Gastroesophageal sphincter (tissue), 4 donors: Measurements from ENCODE around the gene WFDC1. TPM values are rescaled to one million over a fixed set of nuclear protein-coding genes. Genes with fewer than 3 reads are reported as not detected.

Experiments
- ATAC-seq: fragments of 150-250 bp; one replicate; pipeline ENCODE4 v1.9.1; 2016; ENCODE audit warnings: mild to moderate bottlenecking, moderate library complexity
- H3K27ac ChIP-seq, 4 donors: fragments of 200-600 bp; sonication (generic) in 3 of 4; 1 replicate in 3 of 4; 2 replicates in 1 of 4; pipeline ENCODE4 v1.5.1; 2016 to 2019
- H3K27me3 ChIP-seq: fragments of 200-600 bp; sonication (generic); one replicate; pipeline ENCODE4 v1.5.1; 2019
- H3K36me3 ChIP-seq, 2 donors: fragments of 200-600 bp; sonication (generic); one replicate each; pipeline ENCODE4 v1.5.1; 2019; ENCODE audit warnings: control low read depth in 1 of 2
- H3K4me1 ChIP-seq, 3 donors: fragments of 200-600 bp; sonication (generic); 1 replicate in 2 of 3; 2 replicates in 1 of 3; pipeline ENCODE4 v1.5.1; 2016 to 2019; ENCODE audit warnings: control low read depth in 2 of 3
- H3K4me3 ChIP-seq, 2 donors: fragments of 200-600 bp; sonication (generic); one replicate each; pipeline ENCODE4 v1.5.1; 2019; ENCODE audit warnings: mild to moderate bottlenecking in 1 of 2, moderate library complexity in 1 of 2
- H3K9me3 ChIP-seq, 3 donors: fragments of 200-600 bp; sonication (generic); one replicate each; pipeline ENCODE4 v1.5.1; 2017 to 2019; ENCODE audit warnings: control low read depth in 2 of 3
- CTCF ChIP-seq, 4 experiments: fragments of 200-600 bp in 2 of 4; fragments of 450-650 bp in 2 of 4; sonication (generic) in 1 of 4; IDR thresholded peaks; one replicate each; pipeline ENCODE4 v1.5.1; 2017 to 2019; ENCODE audit warnings: antibody characterized with exemption in 4 of 4, mild to moderate bottlenecking in 2 of 4, moderate library complexity in 2 of 4
- EP300 ChIP-seq: sonication (generic); formaldehyde crosslinking; IDR thresholded peaks from one replicate; pipeline ENCODE4 v1.6.1; 2017; ENCODE audit warnings: antibody characterized with exemption, mild to moderate bottlenecking
- POLR2A ChIP-seq, 2 donors: fragments of 450-650 bp; IDR thresholded peaks; one replicate each; pipeline ENCODE4 v1.6.1; 2017; ENCODE audit warnings: antibody characterized with exemption in 2 of 2, mild to moderate bottlenecking in 2 of 2, moderate library complexity in 1 of 2
- POLR2AphosphoS5 ChIP-seq: sonication (generic); formaldehyde crosslinking; IDR thresholded peaks from one replicate; pipeline ENCODE4 v1.6.1; 2017; ENCODE audit warnings: antibody characterized with exemption
- WGBS, 2 donors: methylation state at CpG; one replicate each; pipeline ENCODE4 v1.1.5; 2018; ENCODE audit warnings: low coverage in 1 of 2; 5-methylcytosine and 5-hydroxymethylcytosine counted together
- total RNA-seq, 4 donors: library from RNA; depleted of rRNA; stranded (reverse); fragments of >200 nt; gene quantifications; one replicate each; pipeline ENCODE4 v1.1.0, GENCODE V29; 2016

Gene WFDC1
- total RNA-seq, 4 donors from 2014 or later: 25.0 to 53.1 (median 38.2) TPM

DNA sequence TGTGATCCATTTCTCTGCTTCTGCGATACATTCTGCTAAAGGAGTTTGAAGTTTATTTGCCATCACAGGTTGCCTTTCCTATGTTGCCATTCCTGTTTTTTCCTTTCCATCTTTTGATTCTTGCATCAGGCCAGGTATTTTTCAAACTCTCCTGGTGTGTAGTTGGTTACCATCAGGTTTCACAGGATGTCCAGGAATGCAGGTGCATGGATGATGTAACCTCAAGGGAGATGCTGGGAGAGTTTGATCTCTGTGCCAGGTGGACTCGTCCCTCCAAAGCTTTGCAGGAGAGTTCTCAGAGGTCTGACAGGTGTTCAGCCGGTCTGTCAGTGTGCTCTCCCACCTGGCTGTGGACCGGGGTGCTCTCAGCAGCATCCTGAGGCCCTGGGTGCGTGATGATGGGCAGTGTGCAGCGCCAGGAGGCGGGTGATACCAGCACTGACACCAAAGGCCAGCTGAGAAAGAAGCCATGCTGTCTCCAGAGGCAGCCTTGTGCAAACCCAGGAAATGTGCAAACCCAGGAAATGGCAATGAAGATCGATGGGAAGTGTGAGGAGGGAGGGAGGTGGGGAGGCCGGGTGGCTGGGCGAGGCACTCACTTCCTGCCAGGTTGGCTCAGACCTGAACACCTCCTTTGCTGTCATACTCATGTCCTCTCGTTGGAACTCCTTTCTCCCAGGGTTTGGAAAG is 75.4 kb downstream of the WFDC1 start:
- Histone ChIP-seq H3K4me3 (no peak overlapping the region), H3K9me3 (no peaks in the 10 kb centered on the region), H3K27ac (no peak overlapping the region), H3K36me3 (no peaks in the 10 kb centered on the region), H3K4me1 (peaks cover 0 to 13% (median 0%) of the 10 kb centered on the region in 3 donors), H3K27me3 (peaks cover 80% of the 10 kb centered on the region)
- 45 to 56% methylated on average over 6 to 7 of the region's 11 CpGs for WGBS, 2 donors
- TF ChIP-seq POLR2AphosphoS5 (no peak), CTCF (IDR thresholded peaks at IDR 0.05) (no peak), EP300 (no peak), POLR2A (IDR thresholded peaks at IDR 0.05) (no peak)
- no peak for ATAC-seq

DNA sequence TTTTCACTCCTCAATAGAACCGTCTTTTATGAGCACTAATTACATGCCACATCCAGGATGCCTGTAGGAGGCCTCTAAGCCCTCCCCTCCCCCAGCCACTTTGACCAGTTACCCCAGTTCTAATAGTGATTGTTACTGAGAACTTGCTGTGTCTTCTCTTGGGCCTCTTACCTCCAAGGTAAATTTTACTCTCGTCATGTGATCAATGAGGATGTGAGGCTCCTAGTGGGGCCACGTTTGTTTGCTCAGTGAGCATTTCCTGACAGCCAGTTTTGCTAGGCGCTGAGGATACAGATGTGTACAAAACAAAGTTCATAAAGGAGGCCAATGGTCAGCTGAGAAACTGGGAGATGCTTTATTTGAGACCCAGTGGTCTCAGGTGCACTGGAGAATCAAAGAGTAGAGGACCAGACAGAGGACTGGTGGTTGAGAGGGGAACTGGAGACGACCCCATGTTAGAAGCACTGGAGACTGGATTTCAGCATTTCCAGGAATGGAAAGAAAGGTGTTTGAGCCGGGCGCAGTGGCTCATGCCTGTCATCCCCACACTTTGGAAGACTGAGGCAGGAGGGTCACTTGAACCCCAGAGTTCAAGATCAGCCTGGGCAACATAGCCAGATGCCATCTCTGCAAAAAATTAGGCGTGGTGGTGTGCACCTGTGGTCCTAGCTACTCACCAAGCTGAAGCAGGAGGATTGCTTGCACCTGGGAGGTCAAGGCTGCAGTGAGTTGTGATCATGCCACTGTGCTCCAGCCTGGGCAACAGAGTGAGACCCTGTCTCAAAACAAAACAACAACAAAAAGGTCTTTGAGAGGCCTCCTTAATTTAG is 76.3 kb downstream of the WFDC1 start:
- WGBS, 2 donors: 65 to 72% methylated on average over 5 to 8 of the region's 8 CpGs

GRCh38 chr16:84371553-84371865 is 76.8 kb downstream of the WFDC1 start:
- WGBS, 2 donors: 38 to 100% methylated on average over 1 to 4 of the region's 4 CpGs
- ATAC-seq: no peak
- peaks cover 0 to 13% (median 0%) of the 10 kb centered on the region in 3 donors for H3K4me1 ChIP-seq
- H3K27ac ChIP-seq: no peak overlapping the region
- H3K4me3 ChIP-seq: no peak overlapping the region
- no peaks in the 10 kb centered on the region for H3K9me3 ChIP-seq
- no peaks in the 10 kb centered on the region for H3K36me3 ChIP-seq
- TF ChIP-seq EP300 (no peak), POLR2A (IDR thresholded peaks at IDR 0.05) (no peak), CTCF (IDR thresholded peaks at IDR 0.05) (no peak), POLR2AphosphoS5 (no peak)
- peaks cover 74% of the 10 kb centered on the region for H3K27me3 ChIP-seq

More for the DNA sequence above, 76.3 kb downstream of the WFDC1 start:
- Histone ChIP-seq H3K27me3 (peaks cover 77% of the 10 kb centered on the region), H3K36me3 (no peaks in the 10 kb centered on the region), H3K27ac (no peak overlapping the region), H3K9me3 (no peaks in the 10 kb centered on the region), H3K4me3 (no peak overlapping the region), H3K4me1 (peaks cover 0 to 13% (median 0%) of the 10 kb centered on the region in 3 donors)
- no peak for ATAC-seq
- TF ChIP-seq EP300 (no peak), POLR2A (IDR thresholded peaks at IDR 0.05) (no peak), POLR2AphosphoS5 (no peak), CTCF (IDR thresholded peaks at IDR 0.05) (no peak)

- 69 to 71% methylated on average over 9 to 10 of the region's 10 CpGs for WGBS, 2 donors
- no peak for TF ChIP-seq POLR2A (IDR thresholded peaks at IDR 0.05)
- TF ChIP-seq EP300: no peak
- no peak for TF ChIP-seq CTCF (IDR thresholded peaks at IDR 0.05)
- TF ChIP-seq POLR2AphosphoS5: no peak
- Histone ChIP-seq H3K4me3 (no peak overlapping the region), H3K9me3 (no peaks in the 10 kb centered on the region), H3K27me3 (peaks cover 57% of the 10 kb centered on the region), H3K27ac (no peak overlapping the region), H3K4me1 (no peaks in the 10 kb centered on the region), H3K36me3 (no peaks in the 10 kb centered on the region)
- no peak for ATAC-seq
Measured at GRCh38 chr16:84373907-84374489, 79.3 kb downstream of the WFDC1 start.
